OCI-LY3 (cell line): ENCODE data around the gene TGIF1.
"Not testable (repeated sequence)": the region's sequence is repeated elsewhere in the genome, so short reads cannot be mapped to it uniquely, and the experiment has no call there.

ENCODE experiments used
- H2AFZ ChIP-seq: fragments of 200-600, 300-600 bp; shearing (Covaris generic); 2 replicates; pipeline ENCODE4 v1.6.0; 2014; ENCODE audit warnings: antibody characterized with exemption, low read depth, low read length
- H3K27ac ChIP-seq: fragments of 200-600, 300-600 bp; sonication (generic); 2 replicates; pipeline ENCODE4 v1.5.1; 2014; ENCODE audit warnings: mild to moderate bottlenecking, low read length, moderate library complexity, mixed read lengths
- H3K27me3 ChIP-seq: fragments of 200-600, 300-600 bp; sonication (generic); 2 replicates; pipeline ENCODE4 v1.6.1; 2014; ENCODE audit warnings: low read depth, low read length, mixed read lengths
- H3K36me3 ChIP-seq: fragments of 200-600, 300-600 bp; sonication (generic); replicated peaks from 2 replicates; pipeline ENCODE3; 2014; ENCODE audit warnings: low read depth, low read length, mixed read lengths
- H3K4me1 ChIP-seq: fragments of 300-600, 200-600 bp; sonication (generic); 2 replicates; pipeline ENCODE4 v1.6.1; 2014; ENCODE audit warnings: low read length, mixed read lengths
- H3K4me2 ChIP-seq: fragments of 200-600, 300-600 bp; sonication (generic); 2 replicates; pipeline ENCODE4 v1.6.1; 2014; ENCODE audit warnings: low read length, mixed read lengths
- H3K4me3 ChIP-seq: fragments of 300-600, 200-600 bp; sonication (generic); 2 replicates; pipeline ENCODE4 v1.5.1; 2014; ENCODE audit warnings: antibody characterized with exemption, mild to moderate bottlenecking, low read length, moderate library complexity
- H3K79me2 ChIP-seq: fragments of 300-600, 200-600 bp; shearing (Covaris generic); 2 replicates; pipeline ENCODE4 v1.6.1; 2014; ENCODE audit warnings: mild to moderate bottlenecking, low read length, mixed read lengths
- H3K9ac ChIP-seq: fragments of 300-600, 200-600 bp; shearing (Covaris generic); 2 replicates; pipeline ENCODE4 v1.6.0; 2014; ENCODE audit warnings: mild to moderate bottlenecking, low read length, moderate library complexity
- H3K9me3 ChIP-seq: fragments of 200-600, 300-600 bp; shearing (Covaris generic); 2 replicates; pipeline ENCODE4 v1.6.1; 2014; ENCODE audit warnings: low read length, mixed read lengths; ENCODE audit not compliant: insufficient read depth
- H4K20me1 ChIP-seq: fragments of 200-600, 300-600 bp; sonication (generic); 2 replicates; pipeline ENCODE4 v1.6.1; 2016; ENCODE audit warnings: low read length, mixed read lengths; ENCODE audit not compliant: insufficient read depth
- CTCF ChIP-seq: fragments of 200-600, 300-600 bp; sonication (generic); IDR thresholded peaks from 2 replicates; pipeline ENCODE4 v1.5.1; 2014; ENCODE audit warnings: antibody characterized with exemption, low read length, low read depth
- EZH2phosphoT487 ChIP-seq: fragments of 200-600 bp; shearing (Covaris generic); IDR thresholded peaks from 2 replicates; pipeline ENCODE4 v1.6.1; 2018; ENCODE audit warnings: antibody characterized with exemption, mixed run types, low read depth

The TGIF1 gene

GRCh38 chr18:3468833-3469232, 18.9 kb downstream of the TGIF1 start:
- no peak overlapping the region for H3K4me2 ChIP-seq
- no peak overlapping the region for H3K27ac ChIP-seq
- no peaks in the 10 kb centered on the region for H4K20me1 ChIP-seq
- H3K36me3 ChIP-seq: peaks cover 12% of the 10 kb centered on the region
- H3K27me3 ChIP-seq: no peaks in the 10 kb centered on the region
- H3K4me1 ChIP-seq: peaks cover 62% of the 10 kb centered on the region
- no peak overlapping the region for H3K4me3 ChIP-seq
- 0 out of 2 replicates have a peak, but pooled peaks cover 7% of the 10 kb centered on the region for H3K79me2 ChIP-seq
- no peak overlapping the region for H3K9ac ChIP-seq
- TF ChIP-seq CTCF (no peak), EZH2phosphoT487 (no peak)
- no peak overlapping the region for H2AFZ ChIP-seq
- no peaks in the 10 kb centered on the region for H3K9me3 ChIP-seq

DNA sequence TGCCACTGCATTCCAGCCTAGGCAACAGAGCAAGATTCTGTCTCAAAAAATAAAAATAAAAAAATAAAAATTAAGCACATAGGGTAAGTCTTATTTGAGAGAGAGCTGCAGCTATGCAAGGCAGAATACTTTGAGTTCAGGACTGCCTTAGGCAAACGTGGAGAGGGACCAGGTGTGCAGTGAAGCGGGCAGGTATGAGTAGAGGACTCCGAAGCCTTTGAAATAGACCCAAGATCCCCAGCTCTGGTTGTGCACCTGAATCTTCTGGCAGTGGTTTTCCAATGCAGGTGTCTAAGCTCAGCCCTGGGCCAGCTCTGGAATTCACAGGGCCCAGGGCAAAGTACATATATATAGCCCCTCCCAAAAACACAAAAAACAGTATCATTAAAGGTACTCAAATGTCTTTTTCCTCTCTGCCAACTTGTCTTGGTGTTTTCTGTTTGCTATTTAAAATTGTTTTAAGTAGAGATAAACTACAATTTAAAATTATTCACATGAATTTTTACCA, 21.2 kb downstream of the TGIF1 start:
- Histone ChIP-seq H3K79me2 (no peaks in the 10 kb centered on the region), H3K4me1 (peaks cover 45% of the 10 kb centered on the region), H3K4me3 (no peak overlapping the region), H3K9me3 (peaks cover 6% of the 10 kb centered on the region; the same call in 1 of the 2 replicates), H3K27me3 (no peaks in the 10 kb centered on the region), H4K20me1 (no peaks in the 10 kb centered on the region), H3K36me3 (peaks cover 20% of the 10 kb centered on the region), H3K4me2 (no peak overlapping the region), H3K27ac (no peak overlapping the region), H3K9ac (no peak overlapping the region), H2AFZ (no peak overlapping the region)
- no peak for TF ChIP-seq EZH2phosphoT487

GRCh38 chr18:3472121-3472520, 22.1 kb downstream of the TGIF1 start:
- not testable (repeated sequence) for H3K9me3 ChIP-seq, H4K20me1 ChIP-seq, H2AFZ ChIP-seq, H3K9ac ChIP-seq, H3K4me3 ChIP-seq, H3K27me3 ChIP-seq, H3K79me2 ChIP-seq
- Histone ChIP-seq H3K36me3 (peaks cover 20% of the 10 kb centered on the region), H3K4me2 (peak overlapping the region; percentile 93; the same call in 1 of the 2 replicates), H3K4me1 (peaks cover 36% of the 10 kb centered on the region), H3K27ac (peak overlapping the region; percentile 28; the same call in 1 of the 2 replicates)

GRCh38 chr18:3472681-3473544, 22.9 kb downstream of the TGIF1 start:
- H3K9me3 ChIP-seq: peaks cover 6% of the 10 kb centered on the region; the same call in 1 of the 2 replicates
- no peaks in the 10 kb centered on the region for H3K27me3 ChIP-seq
- no peaks in the 10 kb centered on the region for H3K79me2 ChIP-seq
- TF ChIP-seq CTCF (no peak), EZH2phosphoT487 (no peak)
- peaks cover 20% of the 10 kb centered on the region for H3K36me3 ChIP-seq
- H3K27ac ChIP-seq: peak overlapping the region; percentile 81
- H2AFZ ChIP-seq: no peak overlapping the region
- H3K4me1 ChIP-seq: peaks cover 33% of the 10 kb centered on the region
- H3K4me2 ChIP-seq: peak overlapping the region; percentile 93
- no peaks in the 10 kb centered on the region for H4K20me1 ChIP-seq
- peak overlapping the region; percentile 71 for H3K4me3 ChIP-seq
- peak overlapping the region; percentile 69 for H3K9ac ChIP-seq
